A549 (cell line): ENCODE results near the gene NR2F2.

Experiments used
- CEBPB ChIP-seq, 2 experiments: fragments of >200 bp in 1 of 2; sonication (Bioruptor Twin) in 1 of 2; formaldehyde crosslinking in 1 of 2; IDR thresholded peaks; 2 replicates each; pipeline ENCODE4 v1.6.1; 2012 to 2016
- CTCF ChIP-seq: fragments of >200 bp; sonication (Bioruptor Twin); formaldehyde crosslinking; IDR thresholded peaks from 3 replicates; pipeline ENCODE4 v1.5.1; 2016
- POLR2A ChIP-seq: IDR thresholded peaks from 2 replicates; pipeline ENCODE4 v1.6.1; 2012; ENCODE audit warnings: mild to moderate bottlenecking, low read length
- POLR2AphosphoS2 ChIP-seq: conservative IDR thresholded peaks from 2 replicates; pipeline ENCODE4 v1.6.1; 2012; ENCODE audit warnings: low read length, improper control_type of control experiment, inconsistent platforms
- USF2 ChIP-seq: fragments of 450-650 bp; IDR thresholded peaks from 2 replicates; pipeline ENCODE4 v1.6.1; 2014; ENCODE audit warnings: antibody characterized with exemption

DNA sequence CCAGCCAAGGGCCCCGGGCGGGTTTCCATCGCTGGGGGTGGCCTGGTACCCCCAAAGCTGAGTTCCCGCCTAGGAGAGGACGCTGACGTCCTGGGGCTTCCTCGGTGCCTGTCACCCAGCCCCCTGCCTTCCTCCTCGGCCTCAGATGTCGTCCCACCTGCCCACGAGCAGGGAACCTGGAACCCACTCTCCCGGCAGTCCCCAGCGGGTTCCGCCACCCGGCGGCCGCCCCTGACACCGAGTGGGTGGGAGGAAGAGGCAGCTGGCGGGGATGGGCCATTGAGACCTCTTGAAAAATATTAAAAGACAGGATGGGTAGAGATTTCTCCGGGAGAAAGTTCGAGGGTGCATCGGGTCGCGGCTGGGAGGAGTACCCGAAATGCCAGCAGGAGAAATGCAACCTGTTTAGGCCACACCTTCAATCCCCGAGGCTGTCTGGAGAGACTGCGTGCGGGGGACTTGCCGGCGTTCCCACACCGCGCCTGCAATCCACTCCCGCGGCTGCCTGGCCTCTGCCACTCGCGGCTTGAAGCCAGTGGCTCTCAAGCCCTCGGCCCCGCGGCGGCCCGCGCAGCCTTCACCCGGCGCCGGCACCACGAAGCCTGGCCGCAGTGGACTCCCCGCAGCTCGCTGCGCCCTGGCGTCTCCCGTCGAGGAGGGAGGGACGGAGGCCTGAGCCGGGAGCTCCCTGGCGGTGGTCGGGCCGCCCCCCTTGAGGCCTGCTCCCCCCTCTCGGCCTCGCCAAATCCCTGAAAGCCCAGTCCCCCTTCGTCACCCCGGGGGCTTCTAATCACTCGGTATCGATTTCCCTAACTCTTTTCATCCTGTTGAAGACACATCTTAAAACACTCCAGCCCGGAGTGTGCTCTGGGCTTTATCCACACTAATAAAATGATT lies 8.6 kb upstream of the NR2F2 start:
- TF ChIP-seq POLR2AphosphoS2 (no peak), POLR2A (no peak), CTCF (no peak), USF2 (no peak), CEBPB (IDR thresholded peaks at IDR 0.05) (no peak)
